HG03469 (cell line): ENCODE data around the gene ACOXL.

ENCODE experiments used
- ATAC-seq: cut with Tn5 transposase; IDR thresholded peaks from one replicate; pipeline ENCODE4 v1.9.1; 2021; ENCODE audit warnings: mild to moderate bottlenecking, moderate library complexity, moderate number of reproducible peaks; ENCODE audit not compliant: unreplicated experiment

The ACOXL gene

DNA sequence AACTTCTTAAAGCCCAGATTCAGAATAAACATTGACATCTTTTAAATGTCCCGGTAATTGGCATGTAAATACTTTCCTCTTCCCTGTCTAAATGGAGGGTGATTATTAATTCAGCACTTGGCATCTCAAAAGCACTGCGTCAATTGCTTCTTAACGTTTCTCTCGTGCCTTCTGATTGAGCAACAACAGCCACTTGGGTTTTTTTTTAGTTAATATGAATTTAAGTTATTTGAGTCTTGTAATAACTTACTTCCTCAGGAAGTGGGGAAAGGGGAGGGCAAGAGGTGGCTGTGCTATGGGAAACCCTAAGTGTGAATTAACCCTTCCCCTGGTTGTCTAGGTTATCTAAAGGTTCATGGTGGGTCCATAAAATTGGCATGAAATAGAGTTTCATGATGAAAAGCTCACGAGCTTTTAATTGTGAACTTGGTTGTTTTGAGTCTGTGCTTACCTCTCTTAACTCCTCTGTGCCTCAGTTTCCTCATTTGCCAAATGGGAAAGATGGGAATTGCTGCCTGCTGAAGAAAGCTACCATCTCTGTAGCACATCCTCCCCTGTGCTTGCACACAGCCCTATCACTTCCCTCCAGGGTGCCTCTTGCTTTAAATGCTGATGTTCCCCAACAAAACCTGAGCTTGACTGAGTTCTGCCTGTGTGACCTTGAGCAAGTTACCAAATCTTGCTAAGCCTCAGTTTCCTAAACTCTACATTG, 262.0 kb downstream of the ACOXL start:
- ATAC-seq = no peak

DNA sequence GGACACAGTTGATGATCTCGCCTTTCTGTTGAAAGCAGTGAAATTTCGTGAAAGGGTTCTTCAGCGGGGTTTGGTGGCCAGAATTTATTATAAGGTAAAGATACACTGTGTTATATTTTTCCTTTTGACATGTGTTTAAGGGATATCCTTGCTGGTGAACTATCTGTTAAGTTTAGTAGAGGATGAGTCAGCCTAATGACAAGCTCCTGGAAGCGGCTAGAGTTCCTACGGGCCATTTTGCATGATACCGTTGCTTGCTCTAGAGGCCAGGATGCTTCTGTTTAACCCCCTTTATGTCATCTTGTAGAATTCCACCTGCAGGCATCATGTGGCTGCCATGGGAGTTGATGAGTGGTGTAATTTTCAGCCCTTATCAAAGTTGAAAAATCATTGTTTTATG, 263.5 kb downstream of the ACOXL start:
- no peak for ATAC-seq

DNA sequence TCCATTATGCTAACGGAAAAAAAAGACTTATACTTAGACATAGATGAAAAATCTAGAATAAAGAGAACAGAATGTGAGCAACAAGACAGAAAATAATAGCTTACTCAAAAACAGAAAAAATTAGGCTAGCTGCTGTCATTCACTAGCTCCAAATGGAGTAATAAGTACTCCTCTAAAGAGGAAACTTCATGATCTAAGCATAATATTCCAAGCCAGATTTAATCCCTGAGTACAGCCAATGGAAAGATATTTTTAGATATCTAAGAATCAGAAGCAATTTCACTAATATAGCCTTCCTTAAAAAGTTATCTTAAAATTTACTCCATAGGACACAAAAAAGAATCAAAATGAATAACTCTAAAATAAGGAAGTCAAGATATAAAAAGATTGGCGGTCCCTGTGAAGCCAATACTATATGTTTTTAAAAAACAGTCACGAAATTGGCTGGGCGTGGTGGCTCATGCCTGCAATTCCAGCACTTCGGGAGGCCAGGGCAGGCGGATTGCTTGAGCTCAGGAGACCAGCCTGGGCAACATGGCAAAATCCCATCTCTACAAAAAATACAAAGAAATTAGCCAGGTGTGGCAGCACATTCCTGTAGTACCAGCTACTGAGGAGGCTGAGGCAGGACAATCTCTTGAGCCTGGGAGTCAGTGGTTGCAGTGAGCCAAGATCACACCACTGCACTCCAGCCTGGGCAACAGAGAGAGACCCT, 265.1 kb downstream of the ACOXL start:
- ATAC-seq = no peak

DNA sequence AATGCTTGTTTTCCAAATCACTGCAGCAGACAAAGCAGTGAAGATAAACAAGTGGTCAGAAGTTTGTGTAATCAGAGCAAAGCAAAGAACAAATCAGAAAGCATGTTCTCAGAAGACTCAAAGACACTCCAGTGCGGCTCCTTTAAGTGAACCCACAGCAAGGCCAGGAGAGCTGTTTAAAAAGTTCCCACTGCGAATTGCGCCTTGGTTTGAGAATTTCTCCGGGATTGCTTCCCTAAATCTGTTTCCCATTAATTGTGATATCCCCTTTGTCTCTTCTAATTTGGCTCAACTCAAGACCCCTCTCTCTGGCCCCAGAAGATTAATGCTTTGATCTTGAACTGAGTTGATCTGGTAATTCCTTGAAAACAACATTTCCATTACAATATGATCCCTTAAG, 265.9 kb downstream of the ACOXL start:
- ATAC-seq = no peak

DNA sequence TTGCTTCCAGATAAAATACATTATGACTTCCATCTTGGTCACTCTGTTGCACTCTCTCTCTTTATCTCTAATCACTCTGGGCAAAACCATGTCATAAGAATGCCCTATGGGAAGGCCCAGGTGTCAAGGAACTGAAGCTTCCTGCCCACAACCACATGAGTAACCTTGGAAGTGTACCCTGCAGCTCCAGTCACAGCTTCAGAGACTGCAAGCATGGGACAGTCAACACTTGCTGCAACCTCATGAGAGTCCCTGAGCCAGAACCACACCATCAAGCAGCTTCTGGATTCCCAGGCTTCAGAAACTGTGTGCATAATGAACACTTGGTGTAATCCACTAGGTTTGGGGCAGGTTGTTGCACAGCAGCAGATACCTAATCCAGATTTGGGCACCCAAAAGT, 267.3 kb downstream of the ACOXL start:
- ATAC-seq = no peak

DNA sequence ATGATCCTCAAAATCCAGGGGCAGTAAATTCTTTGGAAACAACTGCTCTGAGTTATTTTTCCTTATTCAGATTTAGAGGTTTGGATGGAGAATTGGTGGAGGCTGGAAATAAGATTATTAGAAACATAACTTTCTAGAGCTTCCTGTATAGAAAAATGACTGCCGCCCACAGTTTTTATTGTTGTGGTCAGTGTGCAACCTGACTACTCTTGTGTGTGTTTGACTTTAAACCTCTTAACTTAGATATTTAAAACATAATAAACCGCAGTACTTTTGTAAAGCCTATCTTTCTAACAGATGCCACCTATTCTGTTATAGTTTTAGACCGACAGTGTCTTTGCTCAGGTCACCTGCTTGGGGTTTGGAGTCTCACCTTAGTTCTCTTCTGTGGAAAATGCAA, 272.9 kb downstream of the ACOXL start:
- no peak for ATAC-seq

DNA sequence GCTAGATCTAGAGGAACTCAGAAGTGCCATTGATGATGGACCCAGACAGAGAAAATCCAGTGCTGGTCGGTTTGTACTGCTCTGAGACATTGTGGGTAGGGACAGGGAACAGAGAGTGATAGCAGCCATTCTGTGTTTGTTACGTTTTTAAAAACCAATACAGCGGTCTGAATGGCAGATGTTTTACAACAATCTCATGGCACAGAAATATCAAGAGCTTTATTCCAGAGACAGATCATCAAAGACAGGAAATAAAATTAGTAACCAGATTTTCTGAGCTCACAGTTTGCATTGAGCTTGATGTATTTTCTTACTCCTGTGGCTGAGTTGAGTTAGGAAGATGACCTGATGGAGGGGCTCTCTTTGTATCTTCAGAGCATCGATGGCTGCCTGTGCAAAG, 273.4 kb downstream of the ACOXL start:
- ATAC-seq = no peak

DNA sequence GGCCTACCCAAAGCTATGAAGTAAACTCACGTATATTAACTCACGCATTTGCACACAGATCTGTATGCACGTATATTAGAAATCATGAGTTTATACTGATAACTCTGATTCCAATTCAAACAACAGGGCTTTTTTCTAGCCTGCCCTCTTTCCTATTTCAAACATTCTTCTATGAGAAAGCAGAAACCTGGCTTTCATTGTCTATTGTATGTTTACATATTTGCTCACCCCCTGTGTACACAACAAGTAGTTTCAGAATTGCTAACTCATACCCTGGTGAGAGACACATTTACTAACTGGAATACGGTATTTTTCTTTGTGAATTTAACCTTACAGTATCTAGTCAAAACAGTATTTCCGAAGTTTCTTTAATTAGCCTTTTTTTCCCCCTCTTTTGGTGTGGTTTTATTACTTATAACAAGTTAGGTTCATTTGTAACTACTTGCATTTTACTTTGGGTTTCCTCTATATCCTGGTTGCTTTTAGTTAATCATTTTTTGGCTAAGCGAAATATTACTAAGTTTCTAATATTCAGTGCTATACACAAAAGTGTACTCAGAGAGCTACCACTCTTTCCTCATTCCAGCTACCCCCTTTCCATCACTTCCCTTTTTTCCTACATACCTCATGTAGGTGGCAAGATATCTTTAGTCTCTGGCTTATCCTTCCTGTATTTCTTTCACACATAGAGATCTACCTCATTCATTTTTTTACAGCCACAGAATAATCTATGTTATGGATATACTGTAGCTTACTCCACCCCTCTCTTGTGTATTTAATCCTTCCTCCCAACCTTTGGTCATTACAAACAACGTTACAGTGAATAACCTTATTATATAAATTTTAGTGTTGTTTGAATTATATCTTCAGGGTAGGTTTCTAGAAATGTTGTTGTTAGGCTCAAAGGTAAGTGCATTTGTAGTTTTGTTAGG, 275.6 kb downstream of the ACOXL start:
- no peak for ATAC-seq

DNA sequence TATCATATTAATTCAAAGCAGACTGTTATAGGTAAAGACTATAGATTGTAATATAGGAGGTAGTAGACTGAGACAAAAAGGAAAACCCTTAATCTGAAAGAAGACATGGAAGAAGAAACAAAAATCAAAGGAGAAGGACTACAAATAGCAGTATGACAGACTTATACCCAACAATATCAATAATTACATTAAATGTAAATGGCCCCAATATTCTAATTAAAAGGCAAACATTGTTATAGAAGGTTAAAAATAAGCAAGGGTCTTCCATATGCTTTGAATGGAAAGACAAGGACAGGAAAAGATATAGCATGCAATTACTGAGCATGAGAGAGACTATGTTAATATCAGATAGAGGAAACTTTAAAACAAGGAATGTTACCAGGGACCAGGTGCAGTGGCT, 278.8 kb downstream of the ACOXL start:
- no peak for ATAC-seq

DNA sequence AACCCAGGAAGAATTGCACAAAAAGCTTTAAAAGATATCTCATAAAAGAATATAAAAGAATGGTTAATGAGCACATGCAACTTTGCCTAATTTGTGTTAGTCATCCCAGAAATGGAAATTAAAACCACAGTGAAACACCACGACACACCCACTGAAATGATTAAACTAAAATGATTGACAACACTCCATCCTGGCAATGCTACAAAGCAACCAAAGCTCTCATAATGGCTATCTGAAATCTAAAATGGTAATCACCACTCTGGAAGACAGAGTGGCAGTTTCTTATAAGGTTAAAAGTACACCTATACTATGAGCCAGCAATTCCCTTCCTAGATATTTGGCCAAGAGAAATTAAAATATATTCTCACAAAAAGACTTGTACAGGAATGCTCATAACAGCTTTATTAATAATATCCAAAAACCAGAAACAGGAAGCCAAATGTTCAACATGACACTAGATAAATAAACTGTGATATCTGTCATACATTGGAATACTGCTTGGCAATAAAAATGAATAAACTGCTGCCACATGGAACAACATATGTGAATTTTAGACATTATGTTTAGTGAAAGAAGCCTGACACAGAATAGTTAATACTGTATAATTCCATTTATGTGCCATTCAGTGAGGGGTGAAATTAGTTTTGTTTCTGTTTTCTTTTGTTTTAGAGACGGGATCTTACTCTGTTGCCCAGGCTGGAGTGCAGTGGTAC, 283.1 kb downstream of the ACOXL start:
- ATAC-seq = no peak

DNA sequence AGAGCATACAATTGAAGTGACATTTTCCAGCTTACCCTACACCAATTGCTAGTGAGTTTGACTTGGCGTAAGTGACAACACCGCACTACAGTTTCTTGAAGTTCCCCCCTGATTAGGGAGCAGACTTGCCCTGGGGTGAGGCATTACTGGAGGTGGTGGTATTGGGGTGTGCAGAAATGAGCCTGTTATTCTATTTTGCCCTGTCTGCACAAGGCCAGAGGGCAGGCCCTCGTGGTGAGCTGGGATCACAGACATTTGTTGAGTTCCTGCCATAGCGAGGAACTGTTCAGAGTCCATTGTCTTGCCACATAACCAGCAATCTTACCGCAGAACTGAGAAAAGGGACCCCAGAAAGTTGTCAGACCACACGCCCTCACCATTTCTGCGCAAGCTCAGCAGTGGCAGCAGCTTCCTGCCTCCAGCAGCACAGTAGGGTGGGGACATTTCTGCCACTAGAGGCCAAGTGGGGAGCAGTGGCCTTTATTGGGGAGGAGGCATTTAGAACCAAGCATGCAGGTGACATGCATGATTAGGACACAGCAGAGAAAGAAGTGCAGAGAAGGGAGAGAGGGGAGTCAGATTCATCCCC, 284.8 kb downstream of the ACOXL start:
- ATAC-seq = no peak

DNA sequence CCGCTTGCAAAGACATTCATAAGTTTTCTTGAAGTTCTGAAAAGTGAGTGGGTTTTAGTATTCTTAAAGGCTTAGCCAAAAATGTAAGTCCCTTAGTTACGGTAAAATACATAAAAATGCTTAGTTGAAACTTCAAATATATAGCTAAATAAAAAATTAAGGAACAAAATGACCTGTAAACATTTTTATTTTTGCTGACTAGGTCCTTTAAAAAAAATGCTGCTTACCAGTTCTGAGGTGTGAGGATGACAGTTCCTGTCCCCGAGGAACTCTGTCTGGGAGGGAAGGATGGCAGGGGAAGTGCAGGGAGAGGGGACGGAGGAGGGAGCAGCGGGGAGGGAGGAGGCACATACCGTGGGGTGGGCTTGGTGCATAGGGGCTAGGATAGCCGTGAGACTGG, 285.5 kb downstream of the ACOXL start:
- ATAC-seq = no peak

DNA sequence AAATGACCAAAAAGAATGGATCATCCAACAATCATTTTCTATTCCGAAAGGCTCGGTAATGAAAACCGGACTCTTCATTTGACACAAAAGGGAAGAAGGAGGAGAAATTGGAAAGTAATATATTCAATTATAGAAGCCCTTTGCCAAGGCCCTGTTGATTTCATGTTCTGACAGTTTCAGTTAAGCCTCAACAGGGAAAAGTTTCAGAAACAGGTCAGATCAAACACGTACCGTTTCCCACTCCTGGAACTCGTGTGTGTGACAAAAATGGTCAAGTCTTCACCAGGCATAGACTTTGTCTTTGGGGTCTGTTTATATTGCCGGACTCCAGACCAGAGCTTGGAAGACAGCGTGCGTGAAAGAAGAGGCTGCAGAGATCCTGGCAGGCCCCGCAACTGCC, 287.0 kb downstream of the ACOXL start:
- no peak for ATAC-seq

DNA sequence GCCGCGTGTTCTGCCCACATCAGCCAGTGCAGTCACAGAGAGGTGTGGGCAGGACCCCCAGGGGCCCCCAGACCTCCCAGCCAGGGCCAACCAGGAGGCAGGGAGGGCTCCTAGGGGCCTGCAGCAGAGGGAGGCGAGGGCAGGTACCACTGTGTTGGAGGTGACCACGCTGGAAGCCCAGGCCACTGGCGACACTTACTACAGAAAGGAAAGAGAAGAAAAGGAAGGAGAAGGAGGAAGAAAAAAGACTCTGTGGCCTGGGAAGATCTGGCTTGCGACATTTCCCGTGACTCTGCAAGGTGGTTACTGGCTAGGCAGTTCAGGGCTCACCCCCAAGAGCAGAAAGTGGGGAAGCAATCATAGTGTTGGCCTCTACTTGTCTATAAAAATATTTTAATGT, 290.3 kb downstream of the ACOXL start:
- ATAC-seq = no peak

DNA sequence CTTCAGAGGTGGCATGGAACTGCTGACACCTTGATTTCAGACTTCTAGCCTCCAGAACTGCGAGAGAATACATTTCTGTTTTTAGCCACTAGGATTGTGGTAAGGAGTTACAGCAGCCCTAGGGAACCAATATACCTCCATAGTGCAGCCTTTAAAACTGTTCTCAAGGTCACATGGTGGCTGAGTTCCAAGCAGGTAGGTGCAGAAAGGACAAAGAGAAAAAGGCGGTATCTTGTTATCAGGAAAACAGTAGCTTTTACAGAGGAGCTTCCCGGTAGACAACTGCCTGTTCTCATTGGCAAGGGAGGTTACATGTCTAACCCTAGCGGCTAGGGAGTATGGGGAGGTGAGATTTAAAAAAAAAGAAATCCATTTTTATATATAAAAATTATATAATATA, 292.1 kb downstream of the ACOXL start:
- ATAC-seq = no peak

DNA sequence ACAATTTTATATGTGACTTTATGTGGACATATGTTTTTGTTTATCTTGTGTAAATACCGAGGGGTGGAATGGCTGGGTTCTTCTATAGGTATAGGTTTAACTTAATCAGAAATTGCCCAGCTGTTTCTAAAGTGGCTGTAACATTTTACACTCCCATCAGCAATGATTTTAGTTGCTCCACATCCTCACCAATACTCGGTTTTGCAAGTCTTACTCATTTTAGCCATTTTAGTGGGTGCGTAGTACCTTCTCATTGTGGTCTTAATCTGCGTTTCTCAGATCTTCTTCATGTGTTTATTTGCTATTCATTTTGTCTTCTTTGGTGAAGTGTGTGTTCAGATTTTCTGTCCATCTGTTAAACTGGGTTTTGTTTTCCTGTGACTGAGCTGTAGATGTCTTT, 292.9 kb downstream of the ACOXL start:
- ATAC-seq = no peak

DNA sequence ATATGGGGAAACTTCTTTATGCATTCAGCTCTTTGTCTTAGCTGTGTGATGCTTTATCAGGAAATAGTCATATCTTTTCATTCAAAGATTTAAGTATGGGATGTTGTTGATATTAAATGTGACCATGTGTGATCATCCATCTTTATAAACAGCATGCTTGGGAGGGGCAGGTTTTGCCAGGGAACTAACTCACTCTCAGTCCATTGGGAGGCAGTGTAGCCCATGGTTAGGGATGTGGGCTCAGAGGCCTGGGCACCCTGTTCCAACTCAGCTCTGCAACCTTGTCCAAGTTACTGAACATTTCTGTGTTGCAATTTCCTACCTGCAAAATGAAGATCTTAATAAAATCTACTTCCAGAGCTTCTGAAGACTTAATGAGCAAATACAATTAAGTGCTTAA, 296.3 kb downstream of the ACOXL start:
- no peak for ATAC-seq

DNA sequence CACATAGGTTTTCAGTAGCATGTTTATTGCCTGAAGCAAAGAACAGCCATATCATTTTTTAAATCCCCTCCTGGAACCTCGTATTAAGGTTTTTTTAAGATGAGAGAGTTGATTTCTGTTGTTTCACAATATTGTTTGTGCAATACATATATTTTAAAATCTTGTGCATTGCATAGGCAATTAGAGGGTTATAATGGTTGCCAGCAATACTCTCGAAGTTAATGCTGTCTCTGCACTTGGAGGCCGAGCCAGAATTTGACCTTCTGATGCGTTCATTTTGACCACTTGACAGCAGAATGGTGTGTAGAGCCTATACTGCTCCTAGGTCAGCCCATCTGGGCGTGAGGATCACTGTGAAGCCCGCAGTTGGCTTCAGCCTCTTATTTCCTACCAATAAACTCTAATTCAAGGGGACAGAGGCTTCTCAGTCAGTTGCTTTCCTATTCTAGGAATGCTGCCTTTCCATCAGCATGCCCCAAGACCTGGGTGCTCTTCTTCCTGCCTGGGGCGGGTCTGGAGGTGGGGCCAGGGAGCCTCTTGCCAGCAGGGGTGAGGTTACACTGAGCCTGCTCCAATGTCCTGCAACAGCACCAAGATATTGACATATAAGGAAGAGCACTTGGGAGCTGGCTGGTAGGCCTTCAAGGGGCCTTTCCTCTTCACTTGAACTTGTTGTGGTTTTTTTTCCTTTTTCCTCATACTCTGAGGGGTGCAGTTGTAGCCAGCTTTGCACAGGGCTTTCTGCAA, 297.0 kb downstream of the ACOXL start:
- no peak for ATAC-seq

DNA sequence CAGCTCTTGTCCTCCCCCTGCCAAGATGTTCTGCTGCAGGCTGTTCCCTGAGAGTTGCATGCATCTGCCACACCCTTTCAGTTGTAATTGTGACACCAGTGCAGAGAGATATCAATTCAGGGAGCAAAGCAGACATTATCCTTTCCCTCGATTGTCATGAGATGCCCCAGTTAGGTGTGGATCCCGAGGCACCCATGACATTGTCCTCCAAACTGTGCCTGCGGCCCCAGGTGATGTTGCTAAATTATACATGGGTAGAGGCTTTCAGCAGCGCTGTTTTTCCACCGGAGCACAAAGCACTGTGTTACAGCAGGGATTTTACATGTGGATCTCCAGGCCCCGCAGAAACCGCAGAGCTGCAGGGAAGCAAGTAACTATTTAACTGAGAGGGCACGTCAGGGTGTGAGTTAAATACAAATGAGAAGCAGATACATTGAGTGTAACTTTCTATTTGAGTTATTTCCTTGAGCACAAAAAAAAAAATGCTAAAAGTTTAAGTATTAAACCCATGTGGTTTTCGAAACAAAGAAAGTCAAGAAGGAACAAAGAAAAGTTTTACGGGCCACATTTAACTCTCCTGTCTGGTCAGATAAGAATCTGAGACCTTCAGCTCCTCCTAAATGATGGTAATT, 298.0 kb downstream of the ACOXL start:
- no peak for ATAC-seq
